HUES64 (cell line): Measurements from ENCODE around the gene CEP250.

Experiments used
- H3K27ac ChIP-seq: 2 replicates; pipeline ENCODE4 v1.7.0; 2013; ENCODE audit warnings: low read depth, low read length, inconsistent platforms
- H3K27me3 ChIP-seq: 2 replicates; pipeline ENCODE4 v1.6.1; 2013; ENCODE audit warnings: mild to moderate bottlenecking, low read length; ENCODE audit not compliant: insufficient read depth
- H3K36me3 ChIP-seq: 2 replicates; pipeline ENCODE4 v1.6.1; 2013; ENCODE audit warnings: mild to moderate bottlenecking, low read length; ENCODE audit not compliant: insufficient read depth
- H3K4me1 ChIP-seq: 2 replicates; pipeline ENCODE4 v1.6.1; 2013; ENCODE audit warnings: mild to moderate bottlenecking, low read length, moderate library complexity; ENCODE audit not compliant: insufficient read depth
- H3K4me3 ChIP-seq: 2 replicates; pipeline ENCODE4 v1.5.1; 2013; ENCODE audit warnings: mild to moderate bottlenecking, low read length, moderate library complexity
- H3K9ac ChIP-seq: 2 replicates; pipeline ENCODE4 v1.6.1; 2013; ENCODE audit warnings: mild to moderate bottlenecking, low read depth, low read length
- H3K9me3 ChIP-seq: 2 replicates; pipeline ENCODE4 v1.6.1; 2013; ENCODE audit warnings: low read depth, low read length; ENCODE audit not compliant: insufficient read depth
- WGBS: fragments of 150-250, 120-280 bp; methylation state at CpG from one replicate; pipeline ENCODE4 v1.1.7; 2013; ENCODE audit warnings: missing lambda C conversion rate; 5-methylcytosine and 5-hydroxymethylcytosine counted together

CEP250 gene

GRCh38 chr20:35555951-35556645, 100.7 kb downstream of the CEP250 start:
- no peaks in the 10 kb centered on the region for H3K9me3 ChIP-seq
- H3K27ac ChIP-seq, result no peak overlapping the region
- no peak overlapping the region for H3K4me3 ChIP-seq
- 96% methylated on average over 21 of the region's 21 CpGs for WGBS
- H3K27me3 ChIP-seq, result no peaks in the 10 kb centered on the region
- H3K4me1 ChIP-seq, result no peaks in the 10 kb centered on the region
- no peak overlapping the region for H3K9ac ChIP-seq
- H3K36me3 ChIP-seq, result peaks cover 68% of the 10 kb centered on the region

DNA sequence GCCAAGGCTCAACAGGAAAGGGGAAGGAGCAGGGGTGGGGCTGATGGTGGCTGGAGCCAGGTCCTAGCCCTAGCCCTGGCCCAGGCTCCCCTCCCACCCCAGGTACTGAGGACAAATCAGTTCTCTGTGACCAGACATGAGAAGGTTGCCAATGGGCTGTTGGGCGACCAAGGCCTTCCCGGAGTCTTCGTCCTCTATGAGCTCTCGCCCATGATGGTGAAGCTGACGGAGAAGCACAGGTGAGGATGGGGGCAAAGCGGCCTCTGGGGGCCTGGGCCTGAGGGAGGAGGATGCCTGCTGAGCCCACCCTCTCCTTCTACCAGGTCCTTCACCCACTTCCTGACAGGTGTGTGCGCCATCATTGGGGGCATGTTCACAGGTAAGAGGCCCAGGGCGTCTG, 101.5 kb downstream of the CEP250 start:
- Histone ChIP-seq H3K27me3 (no peaks in the 10 kb centered on the region), H3K9ac (no peak overlapping the region), H3K9me3 (no peaks in the 10 kb centered on the region), H3K4me1 (no peaks in the 10 kb centered on the region; the same call in 1 of the 2 replicates), H3K4me3 (no peak overlapping the region), H3K36me3 (peaks cover 60% of the 10 kb centered on the region), H3K27ac (no peak overlapping the region)
- 97% methylated on average over 8 of the region's 8 CpGs for WGBS

DNA sequence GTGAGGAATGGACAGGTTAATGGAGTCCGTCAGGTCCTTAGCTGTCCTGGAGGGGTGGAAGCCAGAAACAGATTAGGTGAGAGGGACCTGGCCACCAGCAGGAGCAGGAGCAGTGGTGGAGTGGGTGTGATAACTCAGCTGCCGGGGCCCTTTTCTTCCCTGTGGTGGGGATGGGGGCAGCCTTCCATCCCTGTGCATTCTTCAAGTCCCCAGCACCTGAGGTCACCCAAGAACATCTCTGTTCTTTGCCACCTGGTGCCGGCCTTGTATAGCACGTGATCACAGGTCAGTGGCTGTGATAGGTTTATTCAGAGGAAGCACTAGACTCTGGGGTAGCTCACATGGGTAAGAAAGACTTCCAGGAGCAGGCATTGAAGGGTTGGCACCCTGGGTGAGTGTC, 103.1 kb downstream of the CEP250 start:
- Histone ChIP-seq H3K36me3 (peaks cover 46% of the 10 kb centered on the region), H3K27ac (no peak overlapping the region), H3K27me3 (no peaks in the 10 kb centered on the region), H3K9me3 (no peaks in the 10 kb centered on the region), H3K9ac (no peak overlapping the region), H3K4me1 (no peaks in the 10 kb centered on the region; the same call in 1 of the 2 replicates), H3K4me3 (no peak overlapping the region)
- 94% methylated on average over 4 of the region's 4 CpGs for WGBS

GRCh38 chr20:35559042-35559693, 103.8 kb downstream of the CEP250 start:
- H3K36me3 ChIP-seq, result peaks cover 39% of the 10 kb centered on the region
- WGBS, result 92% methylated on average over 23 of the region's 24 CpGs
- H3K4me3 ChIP-seq, result no peak overlapping the region
- no peak overlapping the region for H3K27ac ChIP-seq
- no peaks in the 10 kb centered on the region; the same call in 1 of the 2 replicates for H3K4me1 ChIP-seq
- H3K9ac ChIP-seq, result no peak overlapping the region
- H3K27me3 ChIP-seq, result no peaks in the 10 kb centered on the region
- no peaks in the 10 kb centered on the region for H3K9me3 ChIP-seq

- 75% methylated on average over 18 of the region's 18 CpGs for WGBS
- no peaks in the 10 kb centered on the region for H3K9me3 ChIP-seq
- no peak overlapping the region for H3K27ac ChIP-seq
- H3K4me3 ChIP-seq, result no peak overlapping the region
- peaks cover 30% of the 10 kb centered on the region for H3K36me3 ChIP-seq
- no peaks in the 10 kb centered on the region for H3K27me3 ChIP-seq
- H3K9ac ChIP-seq, result no peak overlapping the region
- H3K4me1 ChIP-seq, result no peaks in the 10 kb centered on the region; the same call in 1 of the 2 replicates
These were observed 104.7 kb downstream of the CEP250 start for GRCh38 chr20:35560105-35560511.

- H3K4me1 ChIP-seq, result no peaks in the 10 kb centered on the region; the same call in 1 of the 2 replicates
- no peak overlapping the region for H3K9ac ChIP-seq
- H3K36me3 ChIP-seq, result peaks cover 26% of the 10 kb centered on the region
- no peaks in the 10 kb centered on the region for H3K27me3 ChIP-seq
- 78% methylated on average over 10 of the region's 10 CpGs for WGBS
- no peak overlapping the region for H3K4me3 ChIP-seq
- no peak overlapping the region for H3K27ac ChIP-seq
- H3K9me3 ChIP-seq, result no peaks in the 10 kb centered on the region
These were observed 105.1 kb downstream of the CEP250 start for GRCh38 chr20:35560541-35560940.

DNA sequence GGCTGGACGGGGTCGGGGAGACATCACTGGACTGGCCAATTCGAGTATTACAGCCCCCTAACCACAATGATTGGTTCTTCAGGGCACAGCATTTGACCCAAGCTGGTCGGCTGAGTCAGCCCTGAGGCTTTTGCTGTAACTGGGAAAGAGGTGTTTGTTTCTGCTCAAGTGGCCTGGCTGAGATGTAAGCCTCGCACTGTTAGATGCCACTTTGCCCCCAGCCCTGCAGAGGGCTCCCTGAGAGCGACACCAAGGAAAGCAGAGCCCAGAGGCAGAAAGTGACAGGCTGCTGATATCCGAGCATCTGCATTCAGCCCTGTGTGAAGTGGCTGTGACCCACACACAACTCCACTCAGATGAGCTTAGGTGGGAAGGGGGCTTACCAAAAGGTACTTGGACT, 105.9 kb downstream of the CEP250 start:
- Histone ChIP-seq H3K27me3 (no peaks in the 10 kb centered on the region), H3K4me1 (no peaks in the 10 kb centered on the region; the same call in 1 of the 2 replicates), H3K36me3 (peaks cover 19% of the 10 kb centered on the region), H3K9me3 (no peaks in the 10 kb centered on the region), H3K9ac (no peak overlapping the region), H3K27ac (no peak overlapping the region), H3K4me3 (no peak overlapping the region)
- WGBS, result 24% methylated on average over 7 of the region's 7 CpGs

DNA sequence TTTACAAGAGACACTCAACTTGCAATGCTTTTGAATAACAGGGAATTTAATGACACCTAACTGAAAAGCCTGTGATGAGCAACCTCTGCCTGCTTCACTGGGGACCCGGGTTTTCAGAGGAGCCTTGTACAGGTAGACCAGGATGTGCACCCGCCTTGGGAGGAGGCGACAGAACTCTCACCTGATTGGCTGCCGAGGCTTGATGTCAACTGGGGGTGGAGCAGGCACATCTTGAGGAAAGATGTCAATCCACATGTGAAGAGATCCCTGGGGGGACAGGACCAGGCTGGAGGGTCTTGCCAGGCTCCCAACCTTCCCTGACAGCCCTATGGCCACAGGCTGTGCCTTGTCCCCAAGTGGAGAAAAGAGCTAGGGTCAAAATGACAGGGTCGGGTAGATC, 106.3 kb downstream of the CEP250 start:
- Histone ChIP-seq H3K4me3 (no peak overlapping the region), H3K9ac (no peak overlapping the region), H3K36me3 (peaks cover 15% of the 10 kb centered on the region), H3K27ac (no peak overlapping the region), H3K9me3 (no peaks in the 10 kb centered on the region), H3K27me3 (no peaks in the 10 kb centered on the region), H3K4me1 (no peaks in the 10 kb centered on the region; the same call in 1 of the 2 replicates)
- WGBS, result 68% methylated on average over 5 of the region's 5 CpGs

- no peaks in the 10 kb centered on the region for H3K9me3 ChIP-seq
- H3K36me3 ChIP-seq, result peaks cover 7% of the 10 kb centered on the region; the same call in 1 of the 2 replicates
- H3K9ac ChIP-seq, result no peak overlapping the region
- no peaks in the 10 kb centered on the region for H3K27me3 ChIP-seq
- no peaks in the 10 kb centered on the region; the same call in 1 of the 2 replicates for H3K4me1 ChIP-seq
- no peak overlapping the region for H3K4me3 ChIP-seq
- 92% methylated on average over 7 of the region's 10 CpGs for WGBS
- H3K27ac ChIP-seq, result no peak overlapping the region
These were observed 107.2 kb downstream of the CEP250 start for GRCh38 chr20:35562541-35563110.

GRCh38 chr20:35563834-35564233, 108.4 kb downstream of the CEP250 start:
- 93% methylated on average over 10 of the region's 10 CpGs for WGBS
- no peak overlapping the region for H3K4me3 ChIP-seq
- no peak overlapping the region for H3K9ac ChIP-seq
- H3K27me3 ChIP-seq, result no peaks in the 10 kb centered on the region
- H3K36me3 ChIP-seq, result no peaks in the 10 kb centered on the region
- H3K4me1 ChIP-seq, result no peaks in the 10 kb centered on the region; the same call in 1 of the 2 replicates
- H3K27ac ChIP-seq, result no peak overlapping the region
- H3K9me3 ChIP-seq, result no peaks in the 10 kb centered on the region

- H3K9ac ChIP-seq, result no peak overlapping the region
- WGBS, result 94% methylated on average over 7 of the region's 7 CpGs
These were observed 109.5 kb downstream of the CEP250 start for GRCh38 chr20:35564905-35565304.

More at GRCh38 chr20:35564905-35565304, 109.5 kb downstream of the CEP250 start:
- no peaks in the 10 kb centered on the region; the same call in 1 of the 2 replicates for H3K4me1 ChIP-seq
- no peak overlapping the region for H3K27ac ChIP-seq
- no peaks in the 10 kb centered on the region for H3K27me3 ChIP-seq
- no peaks in the 10 kb centered on the region for H3K9me3 ChIP-seq
- H3K36me3 ChIP-seq, result no peaks in the 10 kb centered on the region
- H3K4me3 ChIP-seq, result no peak overlapping the region
